Forelimb muscle (tissue), 1 donor: Measurements from ENCODE around the gene PTPRG. TPM values are rescaled to one million over a fixed set of nuclear protein-coding genes. Genes with fewer than 3 reads are reported as not detected.

ENCODE experiments used
- DNase-seq: peaks from one replicate; pipeline ENCODE4 v3.0.0-alpha.2; 2013; ENCODE audit warnings: low read depth
- polyA plus RNA-seq: library from polyadenylated mRNA; unstranded; fragments of 120-200 nt; gene quantifications from one replicate; pipeline ENCODE4 v1.2.1, GENCODE V29; 2013; ENCODE audit not compliant: insufficient read length

Gene PTPRG
- polyA plus RNA-seq, 1 donor = 24.2 TPM

DNA sequence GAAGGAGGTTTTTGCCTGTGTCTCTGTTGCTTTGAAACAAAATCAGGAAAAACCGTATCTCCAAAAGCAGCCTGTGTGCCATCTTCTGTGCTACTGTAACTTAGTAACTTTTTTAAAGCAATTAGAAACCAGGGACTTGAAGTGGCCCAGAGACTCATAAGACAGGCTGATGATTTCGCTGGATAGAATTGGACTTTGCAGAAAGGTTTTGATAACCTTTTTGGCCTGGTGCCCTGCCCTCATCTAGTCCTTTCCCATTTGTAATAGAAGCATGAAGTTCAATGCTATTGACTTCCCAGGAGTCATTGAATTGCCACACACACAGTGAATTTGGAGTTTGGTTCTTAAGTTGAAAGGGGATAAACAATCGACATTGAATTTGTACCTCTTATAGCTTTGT, 157.2 kb downstream of the PTPRG start:
- DNase-seq = no peak

GRCh38 chr3:61719278-61719977, 158.1 kb downstream of the PTPRG start:
- DNase-seq = no peak

GRCh38 chr3:61723038-61723437, 161.7 kb downstream of the PTPRG start:
- no peak for DNase-seq

GRCh38 chr3:61724183-61724582, 162.8 kb downstream of the PTPRG start:
- no peak for DNase-seq

- no peak for DNase-seq
These were observed 163.4 kb downstream of the PTPRG start for GRCh38 chr3:61724801-61725200.

DNA sequence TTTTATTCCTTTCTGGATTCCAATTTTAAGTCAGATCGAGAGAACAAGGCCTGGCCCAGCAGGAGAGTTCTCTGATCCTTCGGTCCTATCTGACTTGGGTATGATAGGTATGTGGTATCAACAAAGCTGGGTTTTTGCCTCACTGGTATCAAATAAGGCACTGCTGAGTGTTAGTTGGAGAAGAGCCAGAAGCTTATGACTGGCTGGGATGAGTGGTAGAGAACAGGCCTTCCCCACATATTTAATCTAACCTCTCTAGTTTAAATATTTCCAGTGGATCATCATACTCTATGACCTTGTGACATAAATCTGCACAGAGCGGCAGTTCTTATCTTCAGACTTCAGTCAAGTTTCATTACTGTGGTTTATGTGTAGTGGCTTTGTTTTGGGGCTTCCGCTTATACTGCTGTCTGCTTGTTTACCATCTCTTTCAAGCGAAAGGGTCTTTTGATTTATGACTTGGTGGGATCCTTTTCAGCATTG, 164.5 kb downstream of the PTPRG start:
- no peak for DNase-seq

GRCh38 chr3:61727435-61727834, 166.1 kb downstream of the PTPRG start:
- no peak for DNase-seq

DNA sequence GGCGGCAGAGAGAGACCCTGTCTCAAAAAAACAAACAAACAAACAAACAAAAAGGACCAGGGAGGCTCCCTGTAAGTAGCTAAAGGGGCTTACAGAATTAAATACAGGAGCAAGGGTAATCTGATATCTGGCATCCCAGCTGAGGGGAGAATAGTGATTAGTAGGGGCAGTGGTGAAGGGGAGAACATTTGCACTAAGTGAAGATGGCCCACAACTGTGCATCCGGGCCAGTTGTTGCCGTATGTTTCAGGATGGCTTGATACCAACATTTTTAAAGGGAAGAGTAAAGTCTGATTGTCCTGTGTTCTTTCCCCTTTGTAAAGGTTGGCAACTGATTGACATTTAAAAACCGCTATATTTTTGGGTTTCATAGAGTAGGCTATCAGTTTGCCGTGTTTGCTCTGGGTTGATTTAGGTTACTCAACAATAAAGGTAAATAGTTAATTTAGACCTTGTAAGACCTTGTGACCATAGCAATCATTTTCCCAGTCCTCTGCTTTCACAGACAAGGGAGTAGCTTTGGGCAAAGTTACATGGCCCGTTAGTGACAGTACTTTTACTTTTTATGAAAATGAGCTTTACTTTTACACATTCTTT, 167.8 kb downstream of the PTPRG start:
- DNase-seq = no peak

DNA sequence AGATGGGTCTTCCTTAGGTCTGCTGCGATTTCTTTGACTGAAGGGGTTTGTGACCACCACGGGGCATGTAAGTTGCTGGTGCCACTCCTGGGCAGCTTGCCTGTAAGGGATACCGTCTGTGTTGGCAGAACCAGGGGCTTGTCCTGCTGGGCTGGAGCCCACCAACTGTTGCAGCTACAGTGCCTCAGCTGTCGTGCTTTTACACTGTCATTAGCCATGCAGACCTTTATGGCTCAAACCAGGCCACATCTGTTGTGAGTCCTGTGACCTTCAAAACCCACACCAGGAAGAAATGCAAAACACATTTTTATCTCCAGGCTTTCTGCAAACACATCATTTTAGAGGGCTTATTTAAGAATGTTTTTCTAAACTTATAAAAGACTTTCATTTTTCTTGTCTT, 168.7 kb downstream of the PTPRG start:
- no peak for DNase-seq

DNA sequence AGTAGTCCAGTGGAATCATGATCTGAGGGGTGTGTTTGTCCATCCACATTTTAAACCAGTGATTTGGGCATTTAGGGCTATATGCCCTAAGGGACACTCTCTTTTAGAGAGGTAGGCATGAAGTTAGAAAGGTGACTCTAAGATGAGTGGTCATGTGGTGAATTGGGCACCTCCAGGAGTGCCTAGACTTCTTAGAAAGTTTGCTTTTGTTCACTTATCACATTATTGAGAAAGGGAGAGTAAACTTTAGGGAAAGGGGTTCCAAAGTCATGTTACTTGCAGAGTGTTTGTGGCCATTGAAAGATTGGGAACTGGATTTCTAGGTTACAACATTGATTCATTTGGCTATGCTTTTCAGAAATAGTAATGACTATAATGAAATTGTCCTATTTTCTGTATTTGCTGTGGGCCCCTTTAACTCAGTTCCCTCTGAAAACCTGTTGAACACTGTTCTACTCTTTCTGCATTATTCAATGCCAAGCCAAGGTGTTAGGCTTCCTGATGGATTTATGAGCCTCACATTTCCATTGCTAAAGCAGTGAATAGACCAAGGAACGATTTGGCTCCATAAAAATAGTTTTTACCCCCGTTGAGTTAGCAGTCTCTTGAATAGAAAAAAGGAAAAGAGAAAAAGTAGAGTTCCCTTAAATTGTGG, 169.3 kb downstream of the PTPRG start:
- no peak for DNase-seq

GRCh38 chr3:61733000-61733399, 171.6 kb downstream of the PTPRG start:
- no peak for DNase-seq

- DNase-seq = no peak
These were observed 172.5 kb downstream of the PTPRG start for GRCh38 chr3:61733876-61734275.

DNA sequence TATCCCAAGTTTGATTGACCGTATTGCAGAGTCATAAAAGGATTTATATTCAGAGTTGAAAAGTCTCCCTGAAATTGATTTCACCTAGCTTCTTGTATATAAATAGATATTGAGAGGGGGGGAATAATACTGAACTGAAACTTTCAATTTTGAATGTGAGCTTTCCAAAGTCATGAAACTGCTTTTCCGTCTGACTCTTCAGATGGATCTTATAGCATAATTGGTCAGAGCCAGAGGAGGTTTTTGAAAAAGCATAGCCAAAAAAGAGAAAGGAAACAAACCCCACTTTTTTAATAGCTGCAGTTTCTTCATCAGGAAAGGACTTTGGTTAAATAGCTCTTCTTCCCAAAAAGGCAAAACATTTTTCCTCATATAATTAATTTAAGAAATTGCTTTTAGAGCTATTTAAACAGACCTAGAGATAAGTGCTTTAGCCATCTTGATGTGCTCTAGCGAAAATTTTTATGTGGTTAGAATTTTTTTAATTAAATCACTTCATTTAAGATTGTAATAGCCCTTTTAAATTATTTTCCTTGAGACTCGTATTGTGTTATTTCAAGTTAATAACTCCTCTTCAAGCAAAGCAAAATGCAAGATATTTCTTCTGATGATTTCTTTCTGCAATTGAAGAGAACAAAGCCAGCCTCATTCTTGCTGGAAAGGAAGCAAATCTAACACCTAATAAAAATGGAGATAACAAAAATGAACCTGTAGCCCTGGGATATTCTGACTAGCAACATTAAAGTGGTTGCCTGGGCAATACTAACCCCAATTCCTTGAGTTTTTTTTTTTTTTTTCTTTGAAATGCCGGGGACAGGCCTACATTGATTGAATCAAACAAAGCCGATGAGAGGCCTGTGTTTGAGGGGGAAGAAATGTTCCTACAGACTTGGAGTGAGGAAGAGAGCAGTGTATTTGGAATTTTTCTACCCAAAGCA, 173.6 kb downstream of the PTPRG start:
- DNase-seq = no peak

- DNase-seq = no peak
These were observed 175.1 kb downstream of the PTPRG start for GRCh38 chr3:61736506-61736905.

DNA sequence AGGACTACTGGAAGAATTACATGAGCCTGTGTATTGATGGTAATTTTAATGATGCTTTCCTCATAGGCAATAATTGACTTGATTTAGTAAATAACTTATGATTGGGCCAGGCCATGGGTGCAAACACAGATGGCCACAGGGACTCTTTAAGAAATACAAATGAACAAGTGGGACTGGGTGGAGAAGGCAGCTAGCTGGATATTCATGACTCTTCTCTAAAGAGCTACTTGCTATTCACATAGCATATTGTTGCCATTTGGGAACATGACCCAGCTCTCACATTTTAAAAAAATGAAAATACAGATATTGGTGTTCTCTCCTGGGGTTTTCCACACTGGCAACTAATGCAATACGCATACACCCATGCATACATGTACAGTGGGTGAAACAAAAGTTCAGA, 178.3 kb downstream of the PTPRG start:
- no peak for DNase-seq

DNA sequence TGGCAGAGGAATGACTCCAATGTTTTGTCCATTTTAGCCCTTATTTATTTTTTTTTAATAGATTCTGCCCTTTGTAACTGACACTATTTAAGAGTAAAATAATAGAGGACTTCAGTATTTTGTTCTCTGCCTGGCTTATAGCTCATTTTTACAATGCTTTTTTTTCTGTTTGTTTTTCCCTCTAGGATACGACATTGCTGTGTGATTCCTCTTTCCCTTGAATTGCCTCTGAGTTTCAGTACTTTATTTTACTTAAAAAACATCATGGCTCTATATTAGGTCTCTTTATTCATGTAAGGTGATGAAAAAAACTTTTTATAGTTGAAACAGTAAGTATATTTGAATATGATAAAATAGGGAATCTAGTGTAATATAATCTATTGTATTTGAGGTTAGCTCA, 179.1 kb downstream of the PTPRG start:
- no peak for DNase-seq

DNA sequence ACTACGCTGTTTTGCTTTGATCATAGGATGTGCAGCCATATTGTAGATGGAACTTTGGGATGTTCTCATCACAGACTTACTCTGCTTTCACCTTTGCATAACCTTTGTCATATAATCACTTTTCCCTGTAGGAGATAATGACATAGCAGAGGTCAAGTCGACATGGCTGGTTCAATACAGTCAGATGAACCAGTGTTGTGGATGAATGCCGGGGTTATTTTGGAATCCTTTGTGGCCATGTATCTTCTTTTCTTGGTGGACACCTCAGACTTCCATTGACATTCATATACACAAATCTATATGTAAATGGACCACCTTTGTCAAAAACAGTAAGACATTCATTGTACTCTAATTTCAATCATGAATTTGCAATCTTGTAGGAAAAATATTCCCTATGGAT, 180.2 kb downstream of the PTPRG start:
- DNase-seq = no peak

GRCh38 chr3:61742006-61742405, 180.6 kb downstream of the PTPRG start:
- DNase-seq = no peak

GRCh38 chr3:61743067-61743466, 181.7 kb downstream of the PTPRG start:
- no peak for DNase-seq

GRCh38 chr3:61743686-61744242, 182.4 kb downstream of the PTPRG start:
- DNase-seq = no peak

GRCh38 chr3:61748288-61748687, 186.9 kb downstream of the PTPRG start:
- DNase-seq = no peak

DNA sequence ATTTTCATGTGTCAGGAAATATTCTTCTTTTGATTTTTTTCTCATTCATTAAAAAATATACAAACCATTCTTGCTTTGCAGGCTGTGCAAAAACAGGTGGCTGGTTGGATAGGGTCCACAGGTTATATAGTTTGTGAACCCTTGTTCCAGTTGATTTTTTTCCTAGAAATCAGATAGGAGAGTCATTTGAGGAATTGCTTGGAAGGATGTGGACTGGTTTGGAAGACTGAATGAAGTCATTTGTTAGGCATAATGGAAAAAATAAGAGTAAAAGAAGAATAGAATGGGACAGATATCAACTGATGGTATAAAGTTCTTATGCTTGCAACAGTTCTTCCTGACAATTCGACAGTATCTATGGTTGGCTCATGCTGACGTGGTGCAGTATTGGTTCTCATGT, 189.4 kb downstream of the PTPRG start:
- no peak for DNase-seq
